GM12892 (cell line): ENCODE measurements around the gene ZER1.

Source experiments
- POLR2A ChIP-seq: IDR thresholded peaks from 2 replicates; pipeline ENCODE4 v1.6.1; 2011; ENCODE audit warnings: low read depth, low read length, control low read depth
- POLR2AphosphoS5 ChIP-seq: IDR thresholded peaks from 2 replicates; pipeline ENCODE4 v1.6.1; 2011; ENCODE audit warnings: low read depth, low read length, control low read depth

- TF ChIP-seq POLR2AphosphoS5: no peak
- no peak for TF ChIP-seq POLR2A
Measured at GRCh38 chr9:128810873-128811272, 39.1 kb upstream of the ZER1 start.
